Superior temporal gyrus (tissue), 1 donor: ENCODE data around the gene RASSF9.

ENCODE experiments used
- DNase-seq: peaks from one replicate; pipeline ENCODE4 v3.0.0-alpha.2; 2016; ENCODE audit errors: extremely low spot score

The RASSF9 gene

GRCh38 chr12:85836197-85837090 is at the start of gene RASSF9:
RASSF9 (minus strand) TSS chr12:85836409; CDS start chr12:85836201, 208 bp downstream.
- DNase-seq: no peak

- no peak for DNase-seq
These were observed 47.6 kb upstream of the RASSF9 start for GRCh38 chr12:85883763-85884162.

- no peak for DNase-seq
These were observed 41.2 kb upstream of the RASSF9 start for GRCh38 chr12:85877459-85877858.

GRCh38 chr12:85874031-85874461 is 37.8 kb upstream of the RASSF9 start, which contains the start of gene NTS:
NTS (plus strand) TSS chr12:85874295; CDS start chr12:85874404, 109 bp downstream.
- DNase-seq: no peak

GRCh38 chr12:85872497-85873091 is 36.4 kb upstream of the RASSF9 start:
- peak; percentile 85 for DNase-seq

- peak; percentile 71 for DNase-seq
These were observed 31.0 kb upstream of the RASSF9 start for GRCh38 chr12:85866986-85867776.

GRCh38 chr12:85865890-85866289 is 29.7 kb upstream of the RASSF9 start:
- no peak for DNase-seq

GRCh38 chr12:85856966-85857365 is 20.8 kb upstream of the RASSF9 start:
- no peak for DNase-seq

- DNase-seq: no peak
These were observed 19.1 kb upstream of the RASSF9 start for GRCh38 chr12:85855305-85855704.

- DNase-seq: no peak
These were observed 13.1 kb upstream of the RASSF9 start for GRCh38 chr12:85849344-85849743.

GRCh38 chr12:85843606-85844310 is 7.5 kb upstream of the RASSF9 start:
- DNase-seq: no peak

GRCh38 chr12:85835426-85836196 is 598 bp downstream of the RASSF9 start:
- no peak for DNase-seq

GRCh38 chr12:85834378-85834777 is 1.8 kb downstream of the RASSF9 start:
- no peak for DNase-seq

- DNase-seq: no peak
These were observed 2.6 kb downstream of the RASSF9 start for GRCh38 chr12:85833579-85833978.

- no peak for DNase-seq
These were observed 4.8 kb downstream of the RASSF9 start for GRCh38 chr12:85831327-85831990.

GRCh38 chr12:85829391-85829790 is 6.8 kb downstream of the RASSF9 start:
- DNase-seq: no peak

GRCh38 chr12:85828576-85828975 is 7.6 kb downstream of the RASSF9 start:
- DNase-seq: no peak

GRCh38 chr12:85825746-85826145 is 10.5 kb downstream of the RASSF9 start:
- no peak for DNase-seq

GRCh38 chr12:85823436-85824180 is 12.6 kb downstream of the RASSF9 start:
- DNase-seq: no peak
